RWPE1 (cell line): Measurements from ENCODE around the gene EIF2B5.
A peak's percentile ranks its signal among the peaks of the same experiment; 100 is the strongest.

Source experiments
- CTCF ChIA-PET: fragments of 350-600 bp; sonication (Branson Sonifier 250); formaldehyde crosslinking; extraction: SDS; loops from one replicate; lab custom pipeline; 2021; lab: Yijun Ruan, JAX
- POLR2A ChIA-PET: fragments of 400-600 bp; formaldehyde crosslinking; extraction: SDS; loops from one replicate; lab custom pipeline; 2020; ENCODE audit warnings: antibody characterized with exemption; ENCODE audit not compliant: low non-redundant PET; lab: Yijun Ruan, JAX
- DNase-seq: peaks from one replicate; pipeline ENCODE4 v3.0.0; 2012; ENCODE audit warnings: low spot score
- H3K27ac ChIP-seq: fragments of 450-650 bp; 2 replicates; pipeline ENCODE4 v1.5.1; 2017
- CTCF ChIP-seq: fragments of 450-650 bp; conservative IDR thresholded peaks from 2 replicates; pipeline ENCODE4 v1.5.1; 2017; ENCODE audit warnings: low read depth, mild to moderate bottlenecking

EIF2B5 gene

GRCh38 chr3:184169896-184170875 lies 35.0 kb downstream of the EIF2B5 start:
- CTCF ChIA-PET = interaction anchor here (0.6 kb wide), 4 partner anchors 26 to 275 kb away, joined by 3 to 6 read pairs (median 4); no protein-coding TSS in a partner anchor
- POLR2A ChIA-PET = interaction anchor here (0.7 kb wide), 1 partner anchor 511 kb away, joined by 5 read pairs; no protein-coding TSS in a partner anchor
- 0 out of 2 replicates have a peak overlapping the region, but pooled peaks have one; percentile 29 for H3K27ac ChIP-seq
- DNase-seq = no peak
- TF ChIP-seq CTCF = no peak

- H3K27ac ChIP-seq = peak overlapping the region; percentile 29
- ChIA-PET CTCF (interaction anchor here (1.2 kb wide), 1 partner anchor 56 kb away, joined by 4 read pairs; no protein-coding TSS in a partner anchor), POLR2A (interaction anchor here (0.6 kb wide), 1 partner anchor 13 kb away, joined by 4 read pairs; no protein-coding TSS in a partner anchor)
- peak; percentile 78 for DNase-seq
- no peak for TF ChIP-seq CTCF
Observed at GRCh38 chr3:184171562-184171961, 36.4 kb downstream of the EIF2B5 start.

GRCh38 chr3:184172681-184173373 lies 37.7 kb downstream of the EIF2B5 start:
- ChIA-PET POLR2A (no interaction called here), CTCF (no interaction called here)
- no peak for DNase-seq
- no peak for TF ChIP-seq CTCF
- peak overlapping the region; percentile 29; the same call in 1 of the 2 replicates for H3K27ac ChIP-seq

DNA sequence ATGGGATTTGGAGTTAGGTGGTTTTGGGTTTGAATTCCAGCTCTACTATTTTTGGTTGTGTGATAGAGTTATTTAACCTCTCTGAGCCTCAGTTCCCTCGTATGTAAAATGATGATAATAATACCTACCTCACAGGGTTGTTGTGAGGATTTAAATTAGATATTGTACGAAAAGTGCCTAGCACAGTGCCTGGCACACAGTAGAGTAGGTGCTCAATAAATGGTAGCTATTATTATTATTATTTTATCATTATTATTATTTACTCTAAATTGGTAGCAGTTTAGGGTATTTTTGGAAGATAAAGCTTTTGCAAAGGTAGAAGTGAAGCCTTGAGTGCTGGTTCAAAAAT lies 38.2 kb downstream of the EIF2B5 start:
- H3K27ac ChIP-seq = no peak overlapping the region; the same call in 1 of the 2 replicates
- TF ChIP-seq CTCF = no peak
- DNase-seq = no peak
- CTCF ChIA-PET = no interaction called here
- POLR2A ChIA-PET = no interaction called here

- TF ChIP-seq CTCF = no peak
- CTCF ChIA-PET = no interaction called here
- no peak overlapping the region; the same call in 1 of the 2 replicates for H3K27ac ChIP-seq
- DNase-seq = no peak
- POLR2A ChIA-PET = no interaction called here
Observed at GRCh38 chr3:184174284-184174645, 39.1 kb downstream of the EIF2B5 start.
